Neural crest cell (in vitro differentiated cells): ENCODE data around the gene PRIM2. TPM values are rescaled to one million over a fixed set of nuclear protein-coding genes. Genes with fewer than 3 reads are reported as not detected.
"Not testable (repeated sequence)": the region's sequence is repeated elsewhere in the genome, so short reads cannot be mapped to it uniquely, and the experiment has no call there.

ENCODE experiments used
- DNase-seq: peaks from one replicate; pipeline ENCODE4 v3.0.0; 2021; ENCODE audit warnings: low read depth, mixed read lengths, low spot score
- H3K27ac Mint-ChIP-seq: one replicate; pipeline ENCODE4 v1.8.0; 2021; ENCODE audit warnings: mild to moderate bottlenecking, mixed read lengths; ENCODE audit not compliant: unreplicated experiment
- H3K27me3 Mint-ChIP-seq: 2 replicates; pipeline ENCODE4 v1.8.0; 2021; ENCODE audit warnings: low read depth, mild to moderate bottlenecking, mixed read lengths
- H3K36me3 Mint-ChIP-seq: 2 replicates; pipeline ENCODE4 v1.8.0; 2021; ENCODE audit warnings: low read depth, mild to moderate bottlenecking, mixed read lengths
- H3K4me1 Mint-ChIP-seq: 2 replicates; pipeline ENCODE4 v1.8.0; 2021; ENCODE audit warnings: mixed read lengths
- H3K4me3 Mint-ChIP-seq: one replicate; pipeline ENCODE4 v1.8.0; 2021; ENCODE audit warnings: mild to moderate bottlenecking, mixed read lengths
- H3K9me3 Mint-ChIP-seq: 2 replicates; pipeline ENCODE4 v1.8.0; 2021; ENCODE audit warnings: mixed read lengths
- CTCF ChIP-seq: fragments of 200-600 bp; sonication (generic); conservative IDR thresholded peaks from 2 replicates; pipeline ENCODE4 v1.5.0; 2021; ENCODE audit warnings: antibody characterized with exemption, mild to moderate bottlenecking
- total RNA-seq: library from RNA; stranded (reverse); gene quantifications from 2 replicates; pipeline ENCODE4 v1.2.1, GENCODE V29; 2021

The PRIM2 gene
- total RNA-seq, 1 donor from 2014 or later = 35.6 TPM

GRCh38 chr6:57303931-57304681, 13.3 kb upstream of the PRIM2 start:
- Mint-ChIP-seq H3K27ac (no peak overlapping the region), H3K9me3 (no peaks in the 10 kb centered on the region), H3K4me3 (no peak overlapping the region), H3K4me1 (no peaks in the 10 kb centered on the region), H3K27me3 (peaks cover 16% of the 10 kb centered on the region), H3K36me3 (no peaks in the 10 kb centered on the region)
- DNase-seq = no peak
- no peak for TF ChIP-seq CTCF

GRCh38 chr6:57305107-57305506, 12.3 kb upstream of the PRIM2 start:
- Mint-ChIP-seq H3K27ac (no peak overlapping the region), H3K27me3 (peaks cover 16% of the 10 kb centered on the region), H3K36me3 (no peaks in the 10 kb centered on the region), H3K9me3 (no peaks in the 10 kb centered on the region), H3K4me3 (no peak overlapping the region), H3K4me1 (no peaks in the 10 kb centered on the region)
- no peak for TF ChIP-seq CTCF
- DNase-seq = no peak

GRCh38 chr6:57305761-57306160, 11.7 kb upstream of the PRIM2 start:
- H3K27ac Mint-ChIP-seq = no peak overlapping the region
- no peaks in the 10 kb centered on the region for H3K36me3 Mint-ChIP-seq
- DNase-seq = no peak
- H3K27me3 Mint-ChIP-seq = peaks cover 16% of the 10 kb centered on the region
- no peak overlapping the region for H3K4me3 Mint-ChIP-seq
- no peaks in the 10 kb centered on the region for H3K9me3 Mint-ChIP-seq
- no peaks in the 10 kb centered on the region for H3K4me1 Mint-ChIP-seq
- TF ChIP-seq CTCF = no peak

- DNase-seq = no peak
- no peak for TF ChIP-seq CTCF
- no peak overlapping the region for H3K27ac Mint-ChIP-seq
- H3K4me1 Mint-ChIP-seq = no peaks in the 10 kb centered on the region
- H3K4me3 Mint-ChIP-seq = no peak overlapping the region
- H3K27me3 Mint-ChIP-seq = peaks cover 16% of the 10 kb centered on the region
- no peaks in the 10 kb centered on the region for H3K36me3 Mint-ChIP-seq
- H3K9me3 Mint-ChIP-seq = no peaks in the 10 kb centered on the region
Measured at GRCh38 chr6:57306273-57306672, 11.2 kb upstream of the PRIM2 start.

GRCh38 chr6:57307850-57308249, 9.6 kb upstream of the PRIM2 start:
- no peak for DNase-seq
- H3K27me3 Mint-ChIP-seq = peaks cover 16% of the 10 kb centered on the region
- no peaks in the 10 kb centered on the region for H3K4me1 Mint-ChIP-seq
- H3K27ac Mint-ChIP-seq = no peak overlapping the region
- no peak for TF ChIP-seq CTCF
- H3K9me3 Mint-ChIP-seq = no peaks in the 10 kb centered on the region
- no peaks in the 10 kb centered on the region for H3K36me3 Mint-ChIP-seq
- no peak overlapping the region for H3K4me3 Mint-ChIP-seq

- not testable (repeated sequence) for H3K9me3 Mint-ChIP-seq, H3K4me3 Mint-ChIP-seq, H3K4me1 Mint-ChIP-seq, DNase-seq, H3K36me3 Mint-ChIP-seq, H3K27ac Mint-ChIP-seq
- H3K27me3 Mint-ChIP-seq = peaks cover 16% of the 10 kb centered on the region
Measured at GRCh38 chr6:57308755-57309154, 8.7 kb upstream of the PRIM2 start.

- not testable (repeated sequence) for H3K4me1 Mint-ChIP-seq, H3K4me3 Mint-ChIP-seq, DNase-seq, H3K36me3 Mint-ChIP-seq, H3K27me3 Mint-ChIP-seq, H3K27ac Mint-ChIP-seq, H3K9me3 Mint-ChIP-seq
Measured at GRCh38 chr6:57310095-57310816, 7.2 kb upstream of the PRIM2 start.
